C4-2B (cell line): ENCODE data around the gene SLC6A19.

Experiments used
- H3K27ac ChIP-seq: fragments of 450-650 bp; 2 replicates; pipeline ENCODE4 v1.5.1; 2017
- ZFX ChIP-seq: fragments of 450-650 bp; IDR thresholded peaks from 2 replicates; pipeline ENCODE4 v1.6.1; 2017
- TF ChIP-seq, protein P1 (sequence below): fragments of 450-650 bp; conservative IDR thresholded peaks from 2 replicates; pipeline ENCODE4 v1.5.1; 2017; ENCODE audit warnings: mild to moderate bottlenecking

Gene SLC6A19

GRCh38 chr5:1192971-1193590 is 8.3 kb upstream of the SLC6A19 start:
- H3K27ac ChIP-seq, result no peak overlapping the region
- no peak for TF ChIP-seq ZFX
- TF ChIP-seq, protein P1, sequence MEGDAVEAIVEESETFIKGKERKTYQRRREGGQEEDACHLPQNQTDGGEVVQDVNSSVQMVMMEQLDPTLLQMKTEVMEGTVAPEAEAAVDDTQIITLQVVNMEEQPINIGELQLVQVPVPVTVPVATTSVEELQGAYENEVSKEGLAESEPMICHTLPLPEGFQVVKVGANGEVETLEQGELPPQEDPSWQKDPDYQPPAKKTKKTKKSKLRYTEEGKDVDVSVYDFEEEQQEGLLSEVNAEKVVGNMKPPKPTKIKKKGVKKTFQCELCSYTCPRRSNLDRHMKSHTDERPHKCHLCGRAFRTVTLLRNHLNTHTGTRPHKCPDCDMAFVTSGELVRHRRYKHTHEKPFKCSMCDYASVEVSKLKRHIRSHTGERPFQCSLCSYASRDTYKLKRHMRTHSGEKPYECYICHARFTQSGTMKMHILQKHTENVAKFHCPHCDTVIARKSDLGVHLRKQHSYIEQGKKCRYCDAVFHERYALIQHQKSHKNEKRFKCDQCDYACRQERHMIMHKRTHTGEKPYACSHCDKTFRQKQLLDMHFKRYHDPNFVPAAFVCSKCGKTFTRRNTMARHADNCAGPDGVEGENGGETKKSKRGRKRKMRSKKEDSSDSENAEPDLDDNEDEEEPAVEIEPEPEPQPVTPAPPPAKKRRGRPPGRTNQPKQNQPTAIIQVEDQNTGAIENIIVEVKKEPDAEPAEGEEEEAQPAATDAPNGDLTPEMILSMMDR, result no peak

- TF ChIP-seq ZFX, result no peak
- H3K27ac ChIP-seq, result no peak overlapping the region
Observed at GRCh38 chr5:1193591-1193985, 7.8 kb upstream of the SLC6A19 start.

DNA sequence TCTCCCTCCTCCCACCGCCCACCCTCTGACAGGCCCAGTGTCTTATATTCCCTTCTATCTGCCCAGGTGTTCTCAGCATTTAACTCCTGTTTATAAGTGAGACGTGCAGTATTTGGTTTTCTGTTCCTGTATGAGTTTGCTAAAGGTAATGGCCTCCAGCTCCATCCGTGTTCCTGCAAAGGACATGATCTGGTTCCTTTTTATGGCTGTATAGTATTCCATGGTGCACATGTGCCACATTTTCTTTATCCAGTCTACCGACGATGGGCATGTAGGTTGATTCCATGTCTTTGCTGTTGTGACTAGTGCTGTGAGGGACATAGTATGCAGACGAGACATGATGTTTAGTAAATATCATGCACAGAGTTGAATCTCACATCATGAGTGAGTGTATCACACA is 7.0 kb upstream of the SLC6A19 start:
- TF ChIP-seq ZFX, result no peak
- TF ChIP-seq, protein P1, result no peak

DNA sequence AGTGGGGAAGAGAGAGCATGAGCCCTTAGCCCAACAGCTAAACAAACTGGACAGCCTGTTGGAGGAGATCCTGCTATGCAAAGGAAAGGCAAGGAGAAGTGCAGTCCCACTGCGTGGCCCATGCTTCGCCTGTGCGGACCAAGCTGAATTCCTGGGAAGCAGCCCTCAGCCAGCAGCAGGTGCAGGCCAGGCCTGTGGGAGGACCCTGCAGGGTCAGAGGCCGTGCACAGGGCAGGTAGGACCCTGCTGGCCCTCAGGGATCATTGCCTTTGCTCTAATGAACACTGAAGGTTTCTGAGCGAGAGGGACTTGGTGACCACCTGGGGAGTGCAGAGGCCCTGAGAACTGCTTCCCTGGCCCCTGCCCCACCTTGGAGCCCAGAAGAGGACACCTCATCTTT is 6.0 kb upstream of the SLC6A19 start:
- H3K27ac ChIP-seq, result no peak overlapping the region
- TF ChIP-seq, protein P1, result no peak
- no peak for TF ChIP-seq ZFX

More for the DNA sequence above, 7.0 kb upstream of the SLC6A19 start:
- no peak overlapping the region for H3K27ac ChIP-seq

- TF ChIP-seq ZFX, result no peak
- TF ChIP-seq, protein P1, result no peak
- H3K27ac ChIP-seq, result no peak overlapping the region
Observed at GRCh38 chr5:1195916-1196315, 5.5 kb upstream of the SLC6A19 start.

GRCh38 chr5:1196562-1196961 is 4.8 kb upstream of the SLC6A19 start:
- TF ChIP-seq, protein P1, result no peak
- TF ChIP-seq ZFX, result no peak
- H3K27ac ChIP-seq, result no peak overlapping the region

GRCh38 chr5:1197876-1198666 is 3.3 kb upstream of the SLC6A19 start:
- no peak for TF ChIP-seq ZFX
- TF ChIP-seq, protein P1, result no peak
- no peak overlapping the region for H3K27ac ChIP-seq

- TF ChIP-seq, protein P1, result no peak
- TF ChIP-seq ZFX, result no peak
- H3K27ac ChIP-seq, result no peak overlapping the region
Observed at GRCh38 chr5:1199340-1199648, 2.1 kb upstream of the SLC6A19 start.
